H1 (cell line): ENCODE data around the gene CBR4. TPM values are rescaled to one million over a fixed set of nuclear protein-coding genes. Genes with fewer than 3 reads are reported as not detected.

Experiments
- CTCF ChIA-PET: fragments of 300-600 bp; sonication (Branson Sonifier 250); formaldehyde crosslinking; loops from one replicate; lab custom pipeline; 2021; ENCODE audit not compliant: partially characterized antibody; lab: Charles Lee
- POLR2A ChIA-PET: fragments of 300-600 bp; sonication (Branson Sonifier 250); formaldehyde crosslinking; loops from one replicate; lab custom pipeline; 2021; ENCODE audit warnings: inconsistent platforms; ENCODE audit not compliant: partially characterized antibody; lab: Charles Lee
- DNase-seq, 2 experiments: peaks; one replicate each; pipeline versions ENCODE4 v3.0.0 to v3.0.0-alpha.2; 2010 to 2022; ENCODE audit warnings: low spot score in 2 of 2, low read depth in 1 of 2, mixed read lengths in 1 of 2
- FAIRE-seq: peaks from 2 replicates; lab custom pipeline; 2011; peaks lifted over from hg19 to GRCh38; lab: Jason Lieb, UNC
- H2AFZ ChIP-seq: 2 replicates; pipeline ENCODE4 v1.8.1; 2012; ENCODE audit warnings: low read length, inconsistent platforms
- H2AK5ac ChIP-seq: 2 replicates; pipeline ENCODE4 v1.6.1; 2013; ENCODE audit warnings: low read depth, low read length
- H2BK120ac ChIP-seq: replicated peaks from 2 replicates; pipeline ENCODE3; 2013; ENCODE audit warnings: low read depth, low read length, inconsistent platforms
- H2BK12ac ChIP-seq: 2 replicates; pipeline ENCODE4 v1.6.1; 2013; ENCODE audit warnings: low read depth, low read length
- H2BK15ac ChIP-seq: 2 replicates; pipeline ENCODE4 v1.6.1; 2013; ENCODE audit warnings: low read length
- H2BK20ac ChIP-seq: 2 replicates; pipeline ENCODE4 v1.6.1; 2013; ENCODE audit warnings: low read length
- H2BK5ac ChIP-seq: 2 replicates; pipeline ENCODE4 v1.6.1; 2013; ENCODE audit warnings: low read depth, low read length
- H3K14ac ChIP-seq: 2 replicates; pipeline ENCODE4 v1.6.1; 2013; ENCODE audit warnings: inconsistent platforms; ENCODE audit not compliant: insufficient read length
- H3K18ac ChIP-seq: 2 replicates; pipeline ENCODE4 v1.6.1; 2013; ENCODE audit warnings: low read length; ENCODE audit errors: extremely low read depth
- H3K23ac ChIP-seq: 2 replicates; pipeline ENCODE4 v1.6.1; 2013; ENCODE audit warnings: inconsistent platforms; ENCODE audit not compliant: insufficient read length
- H3K23me2 ChIP-seq: 2 replicates; pipeline ENCODE4 v1.6.1; 2013; ENCODE audit warnings: low read depth, low read length
- H3K27ac ChIP-seq: 2 replicates; pipeline ENCODE4 v1.6.1; 2011; ENCODE audit warnings: low read depth, low read length, inconsistent platforms
- H3K27me3 ChIP-seq, 4 experiments: replicated peaks in 1 of 4; 1 replicate in 1 of 4; 2 replicates in 3 of 4; pipeline versions ENCODE4 v1.6.1 to v1.8.1; 2011 to 2013; ENCODE audit warnings: low read length in 3 of 4, mild to moderate bottlenecking in 3 of 4, inconsistent platforms in 2 of 4, mixed read lengths in 2 of 4, moderate library complexity in 1 of 4; ENCODE audit not compliant: control insufficient read depth in 3 of 4, insufficient read depth in 3 of 4; ENCODE audit errors: extremely low read depth in 1 of 4
- H3K36me3 ChIP-seq, 4 experiments: 2 replicates each; pipeline versions ENCODE4 v1.6.1 to v1.8.1; 2011 to 2013; ENCODE audit warnings: mild to moderate bottlenecking in 4 of 4, low read length in 3 of 4, moderate library complexity in 2 of 4, control low read depth in 1 of 4, inconsistent platforms in 1 of 4; ENCODE audit not compliant: insufficient read depth in 4 of 4, control insufficient read depth in 2 of 4
- H3K4ac ChIP-seq: replicated peaks from 2 replicates; pipeline ENCODE3; 2013; ENCODE audit warnings: low read length, low read depth, mixed read lengths, inconsistent platforms; ENCODE audit not compliant: insufficient read length
- H3K4me1 ChIP-seq, 4 experiments: replicated peaks in 1 of 4; 1 replicate in 1 of 4; 2 replicates in 3 of 4; pipeline versions ENCODE4 v1.6.1 to v1.8.1; 2011 to 2013; ENCODE audit warnings: low read length in 3 of 4, inconsistent platforms in 2 of 4, mixed read lengths in 1 of 4; ENCODE audit not compliant: insufficient read depth in 4 of 4, control insufficient read depth in 3 of 4
- H3K4me2 ChIP-seq, 2 experiments: 2 replicates each; pipeline versions ENCODE4 v1.6.1 to v1.8.1; 2011 to 2013; ENCODE audit warnings: low read depth in 2 of 2, low read length in 2 of 2, control low read depth in 1 of 2, inconsistent platforms in 1 of 2, mild to moderate bottlenecking in 1 of 2; ENCODE audit not compliant: insufficient read depth in 1 of 2
- H3K4me3 ChIP-seq, 4 experiments: fragments of 200-600, 300-600 bp in 1 of 4; sonication (generic), shearing (Covaris generic), sonication (Bioruptor Twin) in 1 of 4; 2 replicates each; pipeline versions ENCODE4 v1.5.1 to v1.8.1; 2011 to 2016; ENCODE audit warnings: low read length in 4 of 4, low read depth in 3 of 4, control low read depth in 2 of 4, inconsistent platforms in 2 of 4, mild to moderate bottlenecking in 2 of 4, mixed read lengths in 1 of 4, moderate library complexity in 1 of 4; ENCODE audit not compliant: insufficient read depth in 2 of 4; ENCODE audit errors: extremely low read depth in 1 of 4
- H3K56ac ChIP-seq: replicated peaks from 2 replicates; pipeline ENCODE3; 2013; ENCODE audit warnings: low read depth, mild to moderate bottlenecking, mixed read lengths, low read length, inconsistent platforms; ENCODE audit not compliant: insufficient read length
- H3K79me1 ChIP-seq: 2 replicates; pipeline ENCODE4 v1.6.1; 2013; ENCODE audit warnings: low read depth, low read length, control low read depth
- H3K79me2 ChIP-seq, 2 experiments: 2 replicates each; pipeline versions ENCODE4 v1.6.1 to v1.8.1; 2012 to 2013; ENCODE audit warnings: low read length in 2 of 2, mild to moderate bottlenecking in 2 of 2, inconsistent platforms in 1 of 2; ENCODE audit not compliant: insufficient read depth in 2 of 2, control insufficient read depth in 1 of 2
- H3K9ac ChIP-seq, 4 experiments: replicated peaks in 1 of 4; 1 replicate in 1 of 4; 2 replicates in 3 of 4; pipeline versions ENCODE4 v1.6.1 to v1.8.1; 2011 to 2013; ENCODE audit warnings: low read depth in 3 of 4, low read length in 3 of 4, control low read depth in 2 of 4, mild to moderate bottlenecking in 2 of 4, moderate library complexity in 2 of 4, inconsistent platforms in 1 of 4; ENCODE audit errors: extremely low read depth in 1 of 4
- H3K9me3 ChIP-seq, 2 experiments: 2 replicates each; pipeline versions ENCODE4 v1.6.1 to v1.8.1; 2012 to 2013; ENCODE audit warnings: mild to moderate bottlenecking in 2 of 2, moderate library complexity in 2 of 2, control low read depth in 1 of 2, inconsistent platforms in 1 of 2, low read depth in 1 of 2, low read length in 1 of 2, mixed read lengths in 1 of 2; ENCODE audit not compliant: insufficient read depth in 2 of 2
- H4K20me1 ChIP-seq, 2 experiments: replicated peaks in 1 of 2; 2 replicates each; pipeline versions ENCODE3 to v1.8.1; 2011 to 2013; ENCODE audit warnings: inconsistent platforms in 2 of 2, low read length in 2 of 2, mild to moderate bottlenecking in 1 of 2; ENCODE audit not compliant: insufficient read depth in 2 of 2, control insufficient read depth in 1 of 2
- H4K5ac ChIP-seq: 2 replicates; pipeline ENCODE4 v1.6.1; 2013; ENCODE audit warnings: low read length, low read depth, mixed read lengths, inconsistent platforms; ENCODE audit not compliant: insufficient read length
- H4K8ac ChIP-seq: 2 replicates; pipeline ENCODE4 v1.8.0; 2013; ENCODE audit warnings: mild to moderate bottlenecking, moderate library complexity, low read length, inconsistent platforms; ENCODE audit not compliant: insufficient read depth; ENCODE audit errors: extremely low read depth
- H4K91ac ChIP-seq: replicated peaks from 2 replicates; pipeline ENCODE3; 2013; ENCODE audit warnings: low read length, mixed read lengths, inconsistent platforms; ENCODE audit not compliant: insufficient read length
- ASH2L ChIP-seq: fragments of 200-600, 300-600 bp; sonication (generic); IDR thresholded peaks from one replicate; pipeline ENCODE4 v1.7.1; 2017; ENCODE audit warnings: low read length
- CBX5 ChIP-seq: fragments of 300-800, 300-1000 bp; sonication (generic); IDR thresholded peaks from 2 replicates; pipeline ENCODE4 v1.7.1; 2016; ENCODE audit warnings: antibody characterized with exemption, low read length, low read depth
- EGR1 ChIP-seq: IDR thresholded peaks from 2 replicates; pipeline ENCODE4 v1.6.1; 2011; ENCODE audit warnings: low read depth, low read length, borderline replicate concordance
- FOSL1 ChIP-seq: IDR thresholded peaks from 2 replicates; pipeline ENCODE4 v1.6.1; 2011; ENCODE audit warnings: mild to moderate bottlenecking, low read depth, low read length, moderate library complexity; ENCODE audit not compliant: insufficient read depth
- HDAC6 ChIP-seq: IDR thresholded peaks from one replicate; pipeline ENCODE4 v1.7.1; 2012; ENCODE audit warnings: low read depth, mild to moderate bottlenecking, inconsistent platforms, low read length, moderate library complexity
- JUN ChIP-seq: IDR thresholded peaks from 2 replicates; pipeline ENCODE4 v1.6.1; 2011; ENCODE audit warnings: low read depth, mild to moderate bottlenecking, improper control_type of control experiment, low read length
- JUND ChIP-seq: IDR thresholded peaks from 2 replicates; pipeline ENCODE4 v1.6.1; 2011; ENCODE audit warnings: mild to moderate bottlenecking, improper control_type of control experiment, low read length
- KDM5A ChIP-seq: fragments of 200-600 bp; IDR thresholded peaks from 2 replicates; pipeline ENCODE4 v1.7.1; 2012; ENCODE audit warnings: mild to moderate bottlenecking, low read length, inconsistent platforms, mixed read lengths
- PHF8 ChIP-seq: fragments of 200-600 bp; sonication (generic); conservative IDR thresholded peaks from 2 replicates; pipeline ENCODE4 v1.7.1; 2012; ENCODE audit warnings: low read depth, mild to moderate bottlenecking, inconsistent platforms, low read length, moderate library complexity
- POLR2A ChIP-seq, 2 experiments: IDR thresholded peaks; 1 replicate in 1 of 2; 2 replicates in 1 of 2; pipeline ENCODE4 v1.6.1; 2011; ENCODE audit warnings: low read depth in 2 of 2, low read length in 2 of 2, mild to moderate bottlenecking in 2 of 2; ENCODE audit errors: control extremely low read depth in 1 of 2
- RBBP5 ChIP-seq: IDR thresholded peaks from 2 replicates; pipeline ENCODE4 v1.7.1; 2012; ENCODE audit warnings: low read depth, mild to moderate bottlenecking, inconsistent platforms, low read length, moderate library complexity, borderline replicate concordance
- SP4 ChIP-seq: IDR thresholded peaks from 2 replicates; pipeline ENCODE4 v1.6.1; 2012; ENCODE audit warnings: low read length, inconsistent platforms
- SRF ChIP-seq: IDR thresholded peaks from 2 replicates; pipeline ENCODE4 v1.6.1; 2011; ENCODE audit warnings: mild to moderate bottlenecking, low read depth, low read length, moderate library complexity
- SUZ12 ChIP-seq: fragments of 200-600 bp; sonication (generic); IDR thresholded peaks from 2 replicates; pipeline ENCODE4 v1.6.1; 2012; ENCODE audit warnings: mild to moderate bottlenecking, inconsistent platforms, low read length, moderate library complexity, mixed read lengths
- TAF7 ChIP-seq: optimal IDR thresholded peaks from 2 replicates; pipeline ENCODE3; 2011; ENCODE audit warnings: low read depth, mild to moderate bottlenecking, inconsistent platforms, low read length, moderate library complexity, borderline replicate concordance
- TBP ChIP-seq: IDR thresholded peaks from 2 replicates; pipeline ENCODE4 v1.6.1; 2011; ENCODE audit warnings: low read depth, low read length, improper control_type of control experiment
- TCF12 ChIP-seq: IDR thresholded peaks from 2 replicates; pipeline ENCODE4 v1.6.1; 2011; ENCODE audit warnings: low read depth, mild to moderate bottlenecking, low read length
- WGBS, 2 experiments: shearing (Covaris generic) in 1 of 2; methylation state at CpG; one replicate each; pipeline versions ENCODE4 v1.1.6 to v1.1.7; 2013 to 2015; ENCODE audit warnings: low lambda C conversion rate in 2 of 2, mixed read lengths in 2 of 2, inconsistent platforms in 1 of 2, low coverage in 1 of 2, missing lambda C conversion rate in 1 of 2; ENCODE audit not compliant: insufficient replicate concordance in 2 of 2, insufficient coverage in 1 of 2, insufficient read length in 1 of 2; ENCODE audit errors: extremely low coverage in 1 of 2, missing lambda C conversion rate in 1 of 2; 5-methylcytosine and 5-hydroxymethylcytosine counted together
- polyA plus RNA-seq, 7 experiments: library from polyadenylated mRNA; depleted of rRNA in 3 of 7; stranded (reverse) in 5 of 7; unstranded in 2 of 7; fragments of >200 nt in 5 of 7; fragments of 200-250 nt in 2 of 7; gene quantifications; 1 replicate in 5 of 7; 2 replicates in 1 of 7; 4 replicates in 1 of 7; pipeline versions ENCODE4 v1.2.1 to v1.2.3, GENCODE V29; 2011 to 2013; ENCODE audit warnings: missing spikeins in 2 of 7, mixed read lengths in 2 of 7
- total RNA-seq: library from RNA; stranded (reverse); fragmentation: NEBNext Ultra II Directional; extraction: Animal tissue kit (Norgen Biotek cat#: 25700); gene quantifications from 2 replicates; pipeline ENCODE4 v1.2.1, GENCODE V29; 2021

The CBR4 gene
- total and polyA plus RNA-seq, 2 of the 8 experiments (the other 6 are each of a cell fraction or from before 2014, with no cell fraction given): 8.6 to 29.5 TPM

- CTCF ChIA-PET: interaction anchor here (0.6 kb wide), 1 partner anchor 514 kb away, joined by 3 read pairs; no protein-coding TSS in a partner anchor
- no peak overlapping the region for H4K5ac ChIP-seq
- no peak for FAIRE-seq
These were observed 37.5 kb downstream of the CBR4 start for GRCh38 chr4:168972596-168972995.

More at GRCh38 chr4:168972596-168972995, 37.5 kb downstream of the CBR4 start:
- Histone ChIP-seq H3K27me3 (no peaks in the 10 kb centered on the region), H3K79me1 (no peaks in the 10 kb centered on the region), H4K20me1 (no peaks in the 10 kb centered on the region), H2AFZ (no peak overlapping the region), H3K4me3 (no peak overlapping the region), H3K27ac (no peak overlapping the region), H3K23ac (no peak overlapping the region), H2BK20ac (no peak overlapping the region), H3K36me3 (peaks cover 0 to 32% (median 14%) of the 10 kb centered on the region in 4 experiments; a peak in 5 of 8 replicates), H2AK5ac (no peak overlapping the region), H3K56ac (no peak overlapping the region), H2BK5ac (no peak overlapping the region), H3K4me2 (no peak overlapping the region), H3K9me3 (peaks cover 13 to 18% of the 10 kb centered on the region in 2 experiments; a peak in 3 of 4 replicates), H3K18ac (no peak overlapping the region), H2BK12ac (no peak overlapping the region), H2BK15ac (no peak overlapping the region), H3K14ac (no peak overlapping the region), H3K4me1 (no peaks in the 10 kb centered on the region), H4K91ac (no peak overlapping the region), H3K4ac (no peak overlapping the region), H2BK120ac (no peak overlapping the region), H4K8ac (no peak overlapping the region), H3K23me2 (no peaks in the 10 kb centered on the region), H3K9ac (no peak overlapping the region), H3K79me2 (no peaks in the 10 kb centered on the region)
- 87% methylated on average over 4 of the region's 4 CpGs; no CpG with 5 or more reads in 1 of the 2 experiments for WGBS, 2 experiments
- no peak for DNase-seq
- TF ChIP-seq ASH2L: no peak
- no peak for TF ChIP-seq POLR2A (IDR thresholded peaks at IDR 0.05; ENCODE audit: control extremely low read depth in 1 of 2, low read depth in 2 of 2, low read length in 2 of 2)
- no peak for TF ChIP-seq EGR1
- no peak for TF ChIP-seq JUND
- no peak for TF ChIP-seq PHF8
- TF ChIP-seq KDM5A: no peak
- no peak for TF ChIP-seq TBP
- no peak for TF ChIP-seq TCF12
- no peak for TF ChIP-seq SP4
- TF ChIP-seq RBBP5: no peak
- TF ChIP-seq TAF7: no peak
- no peak for TF ChIP-seq FOSL1
- TF ChIP-seq HDAC6: no peak
- no peak for TF ChIP-seq SUZ12
- TF ChIP-seq SRF: no peak
- no peak for TF ChIP-seq JUN
- no peak for TF ChIP-seq CBX5
- POLR2A ChIA-PET: no interaction called here
